PFSK-1 (cell line): Measurements from ENCODE around the gene HDAC4.
A peak's percentile ranks its signal among the peaks of the same experiment; 100 is the strongest.

Experiments used
- FOXP2 ChIP-seq: optimal IDR thresholded peaks from 2 replicates; pipeline ENCODE3; 2011; ENCODE audit warnings: borderline replicate concordance, control low read depth, inconsistent platforms; ENCODE audit not compliant: insufficient read depth; ENCODE audit errors: extremely low read length, extremely low read depth
- POLR2AphosphoS5 ChIP-seq: IDR thresholded peaks from 2 replicates; pipeline ENCODE4 v1.6.1; 2012; ENCODE audit warnings: low read depth, mild to moderate bottlenecking, control low read depth, low read length, moderate library complexity
- REST ChIP-seq, 2 experiments: IDR thresholded peaks; 2 replicates each; pipeline versions ENCODE4 v1.6.1 to v1.8.0; 2011 to 2012; ENCODE audit warnings: low read depth in 2 of 2, low read length in 2 of 2, control low read depth in 1 of 2, inconsistent platforms in 1 of 2, mild to moderate bottlenecking in 1 of 2, moderate library complexity in 1 of 2; ENCODE audit not compliant: insufficient read depth in 1 of 2
- SIN3A ChIP-seq: IDR thresholded peaks from 2 replicates; pipeline ENCODE4 v1.6.1; 2012; ENCODE audit warnings: mild to moderate bottlenecking, low read length, moderate library complexity, borderline replicate concordance; ENCODE audit not compliant: insufficient read depth
- TAF1 ChIP-seq: IDR thresholded peaks from 2 replicates; pipeline ENCODE4 v1.6.1; 2012; ENCODE audit warnings: low read length, control low read depth, borderline replicate concordance; ENCODE audit not compliant: insufficient read depth

HDAC4 gene

GRCh38 chr2:239004274-239005015, 396.4 kb downstream of the HDAC4 start:
- TF ChIP-seq POLR2AphosphoS5 (no peak), TAF1 (no peak), REST (IDR thresholded peaks at IDR 0.05; ENCODE audit: insufficient read depth in 1 of 2, low read depth in 2 of 2, low read length in 2 of 2) (no peak), SIN3A (no peak), FOXP2 (no peak)

- TF ChIP-seq SIN3A, result no peak
- TF ChIP-seq TAF1, result no peak
- TF ChIP-seq FOXP2, result no peak
- TF ChIP-seq POLR2AphosphoS5, result no peak
- no peak for TF ChIP-seq REST (IDR thresholded peaks at IDR 0.05; ENCODE audit: insufficient read depth in 1 of 2, low read depth in 2 of 2, low read length in 2 of 2)
Measured at GRCh38 chr2:239003624-239004273, 397.1 kb downstream of the HDAC4 start.

- no peak for TF ChIP-seq REST (IDR thresholded peaks at IDR 0.05; ENCODE audit: insufficient read depth in 1 of 2, low read depth in 2 of 2, low read length in 2 of 2)
- peak; percentile 52 for TF ChIP-seq FOXP2
- no peak for TF ChIP-seq TAF1
Measured at GRCh38 chr2:239002954-239003623, 397.7 kb downstream of the HDAC4 start.

- TF ChIP-seq SIN3A, result no peak
- TF ChIP-seq REST (IDR thresholded peaks at IDR 0.05; ENCODE audit: insufficient read depth in 1 of 2, low read depth in 2 of 2, low read length in 2 of 2), result no peak
- TF ChIP-seq POLR2AphosphoS5, result no peak
- TF ChIP-seq FOXP2, result no peak
- TF ChIP-seq TAF1, result no peak
Measured at GRCh38 chr2:239002591-239002953, 398.2 kb downstream of the HDAC4 start.
